Effector memory CD8-positive, alpha-beta T cell (primary cell): Measurements from ENCODE around the gene PSMB11.

Source experiments
- ATAC-seq: fragments of 150-1000 bp; cut with Tn5 transposase; replicated peaks from 2 replicates; pipeline ENCODE4 v1.10.0; 2021; ENCODE audit warnings: mild to moderate bottlenecking, moderate library complexity
- DNase-seq, 3 experiments: peaks; one replicate each; pipeline ENCODE4 v3.0.0; 2021
- H3K27ac Mint-ChIP-seq, 2 donors: one replicate each; pipeline ENCODE4 v1.8.0; 2022; ENCODE audit warnings: mild to moderate bottlenecking in 2 of 2, mixed read lengths in 2 of 2, moderate library complexity in 2 of 2
- H3K27me3 Mint-ChIP-seq, 2 donors: one replicate each; pipeline ENCODE4 v1.8.0; 2022; ENCODE audit warnings: mixed read lengths in 2 of 2
- H3K36me3 Mint-ChIP-seq: one replicate; pipeline ENCODE4 v1.8.0; 2022; ENCODE audit warnings: mild to moderate bottlenecking, moderate library complexity, mixed read lengths; ENCODE audit not compliant: insufficient read depth
- H3K4me1 Mint-ChIP-seq, 2 donors: one replicate each; pipeline ENCODE4 v1.8.0; 2022; ENCODE audit warnings: low read depth in 2 of 2, mixed read lengths in 2 of 2
- H3K4me3 Mint-ChIP-seq, 2 donors: one replicate each; pipeline ENCODE4 v1.8.0; 2022; ENCODE audit warnings: mild to moderate bottlenecking in 2 of 2, mixed read lengths in 2 of 2, moderate library complexity in 2 of 2
- H3K9me3 Mint-ChIP-seq, 2 donors: one replicate each; pipeline ENCODE4 v1.8.0; 2022; ENCODE audit warnings: mixed read lengths in 2 of 2

Gene PSMB11

DNA sequence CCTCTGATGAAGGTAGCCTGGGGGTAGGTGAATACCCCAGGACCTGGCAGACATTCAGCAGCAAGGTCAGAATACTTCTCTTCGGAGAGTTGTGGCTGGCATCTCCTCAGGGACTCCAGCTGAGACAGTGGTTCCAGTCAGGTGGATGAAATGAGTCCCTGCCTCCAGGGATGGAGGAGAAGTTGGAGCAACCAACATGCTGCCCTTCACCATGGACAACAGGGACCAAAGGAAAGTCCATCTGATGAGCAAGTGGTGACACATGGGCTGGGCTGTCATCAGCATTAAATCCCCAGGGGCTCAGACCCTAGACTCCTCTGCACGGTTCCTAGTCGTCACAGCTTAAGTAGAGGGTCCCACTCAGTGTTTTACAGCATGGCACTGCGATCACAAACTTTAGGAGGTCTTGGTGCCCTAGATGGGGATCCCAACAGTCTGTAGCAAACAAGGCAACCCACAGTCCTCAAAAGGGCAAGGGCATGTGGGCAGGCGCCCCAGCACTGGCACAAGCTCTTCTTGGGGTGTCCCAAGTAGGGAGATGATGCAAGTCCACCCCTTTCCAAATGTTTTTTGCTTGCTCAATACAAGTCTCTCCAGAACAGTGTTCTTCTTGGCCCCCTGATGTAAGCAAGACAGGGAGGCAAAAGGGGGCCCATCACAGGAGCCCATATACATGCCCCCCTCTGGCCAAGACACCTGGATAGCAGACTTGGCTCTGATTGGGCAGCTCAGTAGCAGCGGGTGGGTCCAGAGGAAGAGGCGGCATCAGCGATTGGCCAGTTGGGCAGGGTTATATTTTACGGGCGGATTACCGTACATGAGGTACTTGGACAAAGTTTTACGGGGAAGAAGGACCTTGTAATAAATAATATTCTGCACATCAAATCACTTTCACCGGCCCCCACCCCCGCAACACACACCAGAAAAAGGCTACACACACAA is 26.1 kb downstream of the PSMB11 start:
- Mint-ChIP-seq H3K9me3 (no peaks in the 10 kb centered on the region), H3K27me3 (no peaks in the 10 kb centered on the region), H3K4me1 (peaks cover 27 to 29% of the 10 kb centered on the region in 2 donors), H3K27ac (peak overlapping the region; percentile 23 to 25), H3K4me3 (no peak overlapping the region), H3K36me3 (peaks cover 61% of the 10 kb centered on the region)
- ATAC-seq, result no peak
- no peak for DNase-seq

DNA sequence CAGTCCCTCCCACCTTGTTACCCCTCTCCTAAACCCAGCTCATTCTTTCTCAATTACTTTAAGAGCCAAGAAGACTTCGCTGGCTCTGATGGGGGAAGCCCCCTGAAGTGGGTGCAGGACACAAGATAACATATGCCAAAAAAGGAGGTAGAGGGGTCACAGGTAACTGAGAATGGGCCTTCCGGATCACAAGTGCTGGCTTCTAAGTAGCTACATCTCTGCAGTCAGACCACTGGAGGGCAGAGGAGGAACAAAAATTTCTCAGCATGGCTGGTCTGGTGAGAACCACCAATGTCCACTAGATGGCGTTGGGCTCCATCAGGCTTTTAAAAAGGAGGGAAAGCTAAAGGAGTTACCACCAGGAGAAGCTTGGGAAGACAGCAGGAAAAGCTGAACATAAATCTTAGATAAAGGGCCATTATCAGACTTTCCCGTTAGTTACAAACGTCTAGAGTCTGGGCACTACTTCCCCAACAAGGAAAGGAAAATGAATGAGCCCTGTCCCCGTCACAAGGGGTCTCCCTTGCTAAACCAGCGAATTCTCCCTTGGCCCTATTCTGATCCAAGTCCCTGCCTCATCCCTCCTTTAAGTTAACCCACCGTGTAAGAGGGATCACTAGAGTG is 26.9 kb downstream of the PSMB11 start:
- Mint-ChIP-seq H3K9me3 (no peaks in the 10 kb centered on the region), H3K27me3 (no peaks in the 10 kb centered on the region), H3K27ac (peak overlapping the region; percentile 23 to 25), H3K36me3 (peaks cover 61% of the 10 kb centered on the region), H3K4me3 (no peak overlapping the region), H3K4me1 (peaks cover 27 to 29% of the 10 kb centered on the region in 2 donors)
- ATAC-seq (peak; percentile 82), DNase-seq (peak; percentile 69 to 76 (median 70))

DNA sequence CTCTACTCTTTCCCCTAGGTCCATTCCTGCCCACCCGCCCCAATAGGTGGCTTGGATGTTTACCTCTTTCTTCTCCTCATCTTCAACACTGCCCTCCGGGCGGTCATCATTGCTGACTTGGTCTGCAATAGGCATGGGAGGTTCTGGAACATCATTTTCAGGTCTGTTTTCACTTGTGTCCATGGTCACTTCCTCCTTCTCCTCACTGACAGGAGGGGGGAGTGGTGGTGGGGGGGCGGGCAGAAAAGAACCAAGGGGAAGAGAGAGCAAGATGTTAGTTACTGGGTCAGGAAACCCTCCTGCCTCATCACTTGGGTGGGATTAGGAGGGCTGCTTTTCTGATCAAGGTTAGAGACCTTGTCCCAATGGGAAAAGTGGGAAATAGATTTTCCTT is 27.4 kb downstream of the PSMB11 start:
- Mint-ChIP-seq H3K36me3 (peaks cover 61% of the 10 kb centered on the region), H3K4me1 (peaks cover 27 to 29% of the 10 kb centered on the region in 2 donors)

DNA sequence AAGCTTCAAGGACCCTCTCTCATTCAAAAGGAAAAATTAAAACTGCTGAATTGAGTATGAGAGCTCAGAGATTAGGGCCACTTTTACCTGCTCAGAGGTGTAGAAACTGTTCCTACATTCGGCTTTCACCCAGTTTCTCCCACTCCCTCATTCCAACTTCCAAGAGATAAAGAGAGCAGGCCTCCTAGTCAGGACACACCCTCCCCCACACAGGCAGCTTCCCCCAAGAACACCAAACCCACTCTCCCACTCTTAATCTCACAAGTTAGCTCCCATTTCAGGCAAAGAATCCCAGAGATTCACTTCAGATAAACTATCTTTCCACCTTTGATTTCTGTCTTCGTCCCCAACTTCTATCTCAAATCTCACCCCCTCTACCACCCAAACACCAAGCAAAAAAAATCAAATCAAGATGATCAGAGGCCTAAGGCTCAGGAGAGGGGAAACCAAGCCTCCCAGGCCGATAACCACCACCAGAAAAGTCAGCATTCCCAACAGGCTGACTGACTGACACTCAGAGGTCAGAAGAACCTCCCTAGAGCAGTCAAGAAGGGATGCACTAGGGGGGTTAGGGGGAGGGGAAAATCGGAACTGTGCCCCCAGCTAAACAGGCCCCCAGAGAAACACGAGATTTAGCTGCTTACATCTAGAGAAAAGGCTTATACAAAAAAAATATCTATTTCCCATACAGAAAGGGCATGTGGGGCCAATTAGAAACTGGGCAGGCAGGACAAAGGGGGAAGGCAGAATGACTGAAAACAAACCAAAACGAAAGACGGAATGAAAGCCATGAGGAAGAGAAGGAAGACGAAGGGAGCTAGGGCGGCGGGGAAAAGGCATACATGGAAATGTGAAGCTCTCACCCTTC is 28.5 kb downstream of the PSMB11 start:
- peaks cover 27 to 29% of the 10 kb centered on the region in 2 donors for H3K4me1 Mint-ChIP-seq
- H3K27me3 Mint-ChIP-seq, result no peaks in the 10 kb centered on the region
- no peak for ATAC-seq
- no peaks in the 10 kb centered on the region for H3K9me3 Mint-ChIP-seq
- H3K27ac Mint-ChIP-seq, result peak overlapping the region; percentile 89 to 90
- H3K4me3 Mint-ChIP-seq, result peak overlapping the region; percentile 86 to 90
- DNase-seq, result no peak
- peaks cover 60% of the 10 kb centered on the region for H3K36me3 Mint-ChIP-seq

More for the DNA sequence above, 27.4 kb downstream of the PSMB11 start:
- no peaks in the 10 kb centered on the region for H3K27me3 Mint-ChIP-seq
- no peak for ATAC-seq
- H3K4me3 Mint-ChIP-seq, result no peak overlapping the region
- no peak for DNase-seq
- H3K27ac Mint-ChIP-seq, result peak overlapping the region in 1 of 2 donors; percentile 23
- no peaks in the 10 kb centered on the region for H3K9me3 Mint-ChIP-seq

DNA sequence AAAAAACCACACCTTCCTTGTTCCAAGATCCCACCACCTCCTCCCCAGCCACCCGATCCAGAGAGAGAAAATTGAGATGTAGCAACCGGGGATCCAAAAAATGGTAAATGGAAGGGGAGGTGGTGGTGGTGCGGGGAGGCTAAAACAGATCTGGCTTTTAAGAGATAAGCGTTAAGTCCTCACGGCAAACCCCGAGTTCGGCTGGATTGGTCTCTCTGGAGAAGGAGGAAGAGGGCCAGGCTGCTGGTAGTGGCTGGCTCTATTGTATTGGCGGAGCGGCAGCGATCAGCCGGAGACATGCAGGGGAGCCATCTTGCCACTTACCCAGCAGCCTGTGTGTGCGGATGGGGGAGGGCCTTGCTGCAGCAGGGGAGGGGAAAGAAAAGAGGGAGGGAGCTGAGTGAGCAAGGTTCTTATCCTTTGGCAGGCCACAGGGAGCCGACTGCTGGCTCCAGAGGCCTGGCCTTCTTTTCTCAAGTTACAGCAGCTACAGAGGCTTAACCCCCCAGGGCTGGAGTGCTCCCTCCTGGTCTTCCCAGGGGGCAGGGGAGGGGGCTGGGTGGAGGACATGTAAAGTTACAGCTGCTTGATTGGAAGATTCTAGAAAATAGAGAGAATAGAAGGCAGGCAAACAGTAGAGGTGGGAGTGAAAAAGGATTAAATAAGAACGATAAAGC is 29.4 kb downstream of the PSMB11 start:
- H3K4me1 Mint-ChIP-seq, result peaks cover 25% of the 10 kb centered on the region in 2 donors
- peak overlapping the region; percentile 89 to 90 for H3K27ac Mint-ChIP-seq
- H3K27me3 Mint-ChIP-seq, result no peaks in the 10 kb centered on the region
- ATAC-seq (peak; percentile 91), DNase-seq (peak; percentile 64)
- no peaks in the 10 kb centered on the region for H3K9me3 Mint-ChIP-seq
- H3K4me3 Mint-ChIP-seq, result peak overlapping the region; percentile 86 to 90
- H3K36me3 Mint-ChIP-seq, result peaks cover 60% of the 10 kb centered on the region

DNA sequence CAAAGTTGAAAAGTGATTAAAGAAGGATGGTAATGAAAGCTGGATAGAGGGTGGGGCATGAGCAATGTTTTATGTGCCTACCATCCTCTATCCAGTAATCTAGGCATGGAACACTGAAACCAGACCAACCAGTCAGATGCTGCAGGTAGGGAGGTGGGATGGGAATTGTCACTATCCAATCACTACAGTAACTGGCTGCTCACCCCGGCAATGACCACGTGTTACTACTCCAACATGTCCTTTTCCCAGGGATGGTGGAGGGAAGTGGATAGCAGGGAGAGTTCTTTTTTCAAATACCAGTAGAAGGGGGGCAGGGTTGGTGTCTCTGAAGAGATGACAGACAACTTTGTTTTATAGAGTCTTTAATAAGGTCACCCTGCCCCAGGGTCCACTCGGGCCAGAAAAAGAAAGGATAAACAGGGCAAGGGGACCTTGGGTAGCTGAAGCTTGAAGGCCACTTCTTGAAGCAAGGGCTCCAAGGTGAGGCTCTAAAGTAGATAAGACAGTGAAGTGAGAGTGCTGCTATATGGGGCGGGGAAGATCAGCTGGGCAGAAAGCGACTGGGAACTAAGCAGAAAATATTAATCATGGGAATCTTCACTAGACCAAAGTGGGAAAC is 30.0 kb downstream of the PSMB11 start:
- Mint-ChIP-seq H3K4me1 (peaks cover 25% of the 10 kb centered on the region in 2 donors), H3K9me3 (no peaks in the 10 kb centered on the region), H3K27me3 (no peaks in the 10 kb centered on the region), H3K27ac (peak overlapping the region; percentile 89 to 90), H3K4me3 (peak overlapping the region; percentile 86 to 90), H3K36me3 (peaks cover 60% of the 10 kb centered on the region)
- DNase-seq (no peak), ATAC-seq (no peak)

DNA sequence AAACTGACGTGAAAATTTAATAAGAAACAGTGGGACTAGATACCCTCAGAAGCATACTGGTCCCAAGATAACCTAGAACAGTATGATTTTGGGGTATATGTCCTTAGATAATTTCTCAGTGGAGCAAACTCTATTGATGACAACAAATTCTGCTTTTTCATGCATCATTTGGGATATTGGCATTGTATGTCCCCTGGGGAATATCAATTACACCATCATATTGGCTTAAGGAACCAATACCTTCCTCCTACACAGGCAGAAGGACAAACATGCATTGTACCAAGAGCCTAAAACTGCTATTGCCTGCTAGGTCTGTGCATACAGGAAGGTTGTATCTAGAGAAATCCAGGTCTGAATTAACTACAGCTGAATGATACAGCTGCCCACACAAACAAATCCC is 32.9 kb downstream of the PSMB11 start:
- Mint-ChIP-seq H3K9me3 (no peaks in the 10 kb centered on the region), H3K27me3 (no peaks in the 10 kb centered on the region), H3K36me3 (peaks cover 74% of the 10 kb centered on the region), H3K4me3 (no peak overlapping the region), H3K27ac (no peak overlapping the region), H3K4me1 (peaks cover 22 to 24% of the 10 kb centered on the region in 2 donors)
- no peak for DNase-seq
- no peak for ATAC-seq

DNA sequence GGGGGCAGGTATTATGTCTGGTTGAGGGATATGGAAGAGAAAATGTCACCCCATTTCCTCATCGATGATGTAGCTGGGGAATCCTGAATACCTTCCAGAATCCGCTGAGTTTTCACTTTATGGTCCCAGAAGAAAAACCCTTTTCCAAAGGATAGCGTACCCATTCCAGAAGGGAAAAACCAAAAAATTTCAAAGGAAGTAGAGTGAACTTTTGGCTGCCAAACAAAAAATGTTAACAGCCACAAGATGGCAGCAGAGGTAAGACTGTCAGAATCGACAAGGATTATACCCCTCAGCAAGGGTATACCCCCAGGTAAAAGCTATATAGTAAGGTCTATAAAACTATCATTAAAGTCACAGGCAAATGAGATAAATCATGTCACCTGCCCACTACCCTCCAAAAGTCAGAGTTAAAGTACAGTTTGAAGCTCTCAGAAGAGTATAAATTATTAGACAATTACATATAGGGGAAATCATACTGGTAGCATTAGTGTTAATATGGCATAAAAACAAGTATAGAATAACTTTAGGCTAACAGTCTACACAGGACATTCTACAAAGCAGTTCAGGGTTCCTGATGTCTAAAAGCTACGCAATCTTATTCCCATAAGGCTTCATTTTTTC is 34.9 kb downstream of the PSMB11 start:
- H3K27me3 Mint-ChIP-seq, result no peaks in the 10 kb centered on the region
- H3K27ac Mint-ChIP-seq, result no peak overlapping the region
- ATAC-seq, result peak; percentile 57
- peaks cover 7 to 8% of the 10 kb centered on the region in 2 donors for H3K4me1 Mint-ChIP-seq
- peaks cover 88% of the 10 kb centered on the region for H3K36me3 Mint-ChIP-seq
- H3K4me3 Mint-ChIP-seq, result no peak overlapping the region
- no peaks in the 10 kb centered on the region for H3K9me3 Mint-ChIP-seq
- peak in 2 of 3 experiments; percentile 31 to 41 for DNase-seq

DNA sequence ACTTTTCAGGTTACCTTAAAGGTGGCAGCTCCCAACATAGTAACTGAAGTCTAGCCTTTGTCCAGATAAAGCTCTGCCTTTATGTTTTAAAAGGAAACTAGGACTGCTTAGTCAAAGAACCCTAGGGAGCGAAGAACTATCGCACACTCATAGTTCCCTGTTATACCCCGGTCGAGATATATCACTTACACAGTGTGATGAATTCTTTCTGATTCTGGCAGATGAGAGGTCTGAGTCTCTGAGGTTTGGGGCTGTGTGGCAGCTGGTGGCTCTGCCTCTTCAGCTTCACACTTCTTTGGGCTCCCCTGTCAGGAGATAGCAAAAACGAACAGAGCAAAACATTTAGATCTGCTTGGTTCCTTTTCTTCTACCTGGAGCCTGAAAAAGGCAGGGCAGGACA is 36.0 kb downstream of the PSMB11 start:
- Mint-ChIP-seq H3K4me1 (peaks cover 3 to 4% of the 10 kb centered on the region in 2 donors), H3K27me3 (no peaks in the 10 kb centered on the region), H3K27ac (no peak overlapping the region), H3K9me3 (no peaks in the 10 kb centered on the region), H3K4me3 (no peak overlapping the region), H3K36me3 (peaks cover 97% of the 10 kb centered on the region)
- ATAC-seq (no peak), DNase-seq (no peak)

DNA sequence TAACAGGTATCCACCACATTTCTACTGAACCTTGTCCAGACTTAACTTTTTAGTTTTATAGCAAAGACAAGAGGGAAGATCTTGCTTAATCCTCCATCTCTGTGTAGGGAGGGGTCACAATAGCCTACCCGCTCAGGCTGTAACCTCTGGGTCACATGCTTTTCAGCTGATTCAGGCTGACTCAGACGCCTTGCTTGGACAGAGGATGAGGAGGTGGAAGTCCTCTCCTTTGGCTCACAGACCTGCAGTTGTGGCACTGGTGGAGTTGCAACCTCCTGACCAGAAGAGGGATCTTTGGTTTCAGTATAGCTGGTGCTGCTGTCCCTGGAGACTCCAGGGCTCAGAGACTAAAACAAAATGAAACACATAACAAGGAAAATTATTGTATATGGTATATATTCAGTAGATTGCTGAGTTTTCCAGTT is 36.7 kb downstream of the PSMB11 start:
- DNase-seq (no peak), ATAC-seq (no peak)
- no peaks in the 10 kb centered on the region for H3K27me3 Mint-ChIP-seq
- H3K4me1 Mint-ChIP-seq, result peaks cover 3 to 4% of the 10 kb centered on the region in 2 donors
- no peaks in the 10 kb centered on the region for H3K9me3 Mint-ChIP-seq
- no peak overlapping the region for H3K4me3 Mint-ChIP-seq
- H3K36me3 Mint-ChIP-seq, result peaks cover 96% of the 10 kb centered on the region
- no peak overlapping the region for H3K27ac Mint-ChIP-seq

DNA sequence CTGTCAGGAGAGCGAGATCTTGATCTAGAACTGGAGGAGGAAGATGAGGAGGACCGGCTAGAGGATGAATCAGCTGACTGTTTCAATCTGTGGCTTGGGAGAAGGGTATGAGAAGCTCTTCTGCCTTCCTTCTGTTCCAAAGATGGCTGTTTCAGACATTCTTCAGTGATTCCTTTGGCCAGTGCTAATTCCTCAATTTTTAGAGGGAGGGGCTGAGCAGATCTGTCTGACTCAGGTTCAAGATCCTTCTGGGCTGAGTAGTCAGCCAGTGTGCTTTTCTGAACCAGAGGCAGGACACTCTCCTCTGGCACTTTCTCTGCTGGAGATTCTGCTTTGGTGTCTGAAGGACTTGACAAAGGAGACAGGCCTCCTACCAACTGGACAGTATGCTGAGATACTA is 37.7 kb downstream of the PSMB11 start:
- no peaks in the 10 kb centered on the region for H3K27me3 Mint-ChIP-seq
- ATAC-seq, result no peak
- H3K9me3 Mint-ChIP-seq, result no peaks in the 10 kb centered on the region
- H3K4me3 Mint-ChIP-seq, result no peak overlapping the region
- no peak for DNase-seq
- H3K27ac Mint-ChIP-seq, result peak overlapping the region in 1 of 2 donors; percentile 69
- peaks cover 95% of the 10 kb centered on the region for H3K36me3 Mint-ChIP-seq
- peaks cover 3 to 7% of the 10 kb centered on the region in 2 donors for H3K4me1 Mint-ChIP-seq

DNA sequence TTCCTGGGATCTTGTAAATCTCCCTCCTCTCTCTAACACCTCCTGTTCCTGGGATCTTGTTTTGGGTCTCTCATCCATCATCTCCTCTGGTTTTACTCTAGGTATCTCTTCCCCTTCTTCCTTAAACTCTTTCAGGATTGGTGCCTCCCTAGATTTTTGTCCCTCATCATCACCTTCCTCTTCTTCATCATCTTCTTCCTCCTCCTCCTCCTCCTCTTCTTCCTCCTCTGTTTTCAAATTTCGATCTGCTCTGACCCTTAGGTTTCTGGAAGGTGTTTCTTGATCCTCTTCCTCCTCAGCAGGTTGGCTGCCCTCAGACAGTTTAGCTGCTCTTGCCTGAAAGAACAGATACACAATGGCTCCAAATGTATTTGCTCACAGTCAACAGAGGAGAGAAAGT is 38.5 kb downstream of the PSMB11 start:
- no peak for DNase-seq
- Mint-ChIP-seq H3K27me3 (no peaks in the 10 kb centered on the region), H3K27ac (peak overlapping the region; percentile 36 to 69), H3K4me1 (peaks cover 3 to 12% of the 10 kb centered on the region in 2 donors), H3K36me3 (peaks cover 95% of the 10 kb centered on the region), H3K4me3 (no peak overlapping the region), H3K9me3 (no peaks in the 10 kb centered on the region)
- no peak for ATAC-seq
